ENCODE measurements around the gene DHX8. TPM values are rescaled to one million over a fixed set of nuclear protein-coding genes. Genes with fewer than 3 reads are reported as not detected.

DHX8 gene
- total and polyA plus RNA-seq, 2 donors (not counting 1 experiment from before 2014, with no cell fraction given): 31.2 to 42.3 TPM

DNA sequence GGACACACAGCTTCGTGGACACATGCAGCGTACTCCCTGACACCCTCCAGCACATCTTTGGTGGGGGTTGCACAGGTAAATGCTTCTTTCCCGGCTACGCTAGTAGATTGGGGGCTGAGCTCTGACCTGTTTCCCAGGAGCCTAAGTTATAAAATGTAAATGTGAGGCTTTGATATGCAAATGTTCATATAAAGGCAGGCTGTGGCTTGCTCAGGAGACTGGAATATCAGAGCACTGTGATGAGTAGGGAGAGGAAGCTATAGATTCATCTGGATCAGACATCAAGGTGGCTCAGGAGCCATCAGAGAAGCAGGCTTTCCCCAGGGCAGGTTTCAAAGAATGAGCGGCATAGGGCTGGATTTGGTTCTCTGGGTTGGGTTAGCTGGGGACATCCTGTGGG is 65.7 kb downstream of the DHX8 start:
- no peak for TF ChIP-seq EZH2 (IDR thresholded peaks at IDR 0.05; ENCODE audit: low read length, missing control alignments)
- TF ChIP-seq, protein P1, sequence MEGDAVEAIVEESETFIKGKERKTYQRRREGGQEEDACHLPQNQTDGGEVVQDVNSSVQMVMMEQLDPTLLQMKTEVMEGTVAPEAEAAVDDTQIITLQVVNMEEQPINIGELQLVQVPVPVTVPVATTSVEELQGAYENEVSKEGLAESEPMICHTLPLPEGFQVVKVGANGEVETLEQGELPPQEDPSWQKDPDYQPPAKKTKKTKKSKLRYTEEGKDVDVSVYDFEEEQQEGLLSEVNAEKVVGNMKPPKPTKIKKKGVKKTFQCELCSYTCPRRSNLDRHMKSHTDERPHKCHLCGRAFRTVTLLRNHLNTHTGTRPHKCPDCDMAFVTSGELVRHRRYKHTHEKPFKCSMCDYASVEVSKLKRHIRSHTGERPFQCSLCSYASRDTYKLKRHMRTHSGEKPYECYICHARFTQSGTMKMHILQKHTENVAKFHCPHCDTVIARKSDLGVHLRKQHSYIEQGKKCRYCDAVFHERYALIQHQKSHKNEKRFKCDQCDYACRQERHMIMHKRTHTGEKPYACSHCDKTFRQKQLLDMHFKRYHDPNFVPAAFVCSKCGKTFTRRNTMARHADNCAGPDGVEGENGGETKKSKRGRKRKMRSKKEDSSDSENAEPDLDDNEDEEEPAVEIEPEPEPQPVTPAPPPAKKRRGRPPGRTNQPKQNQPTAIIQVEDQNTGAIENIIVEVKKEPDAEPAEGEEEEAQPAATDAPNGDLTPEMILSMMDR (conservative IDR thresholded peaks at IDR 0.05 in 1 of 2, IDR thresholded peaks at IDR 0.05 in 1 of 2; ENCODE audit: low read depth in 1 of 2, low read length in 2 of 2): no peak
- H4K20me1 ChIP-seq (ENCODE audit: control insufficient read depth, extremely low read depth, insufficient read depth, low read length): no peaks in the 10 kb centered on the region
- H3K9ac ChIP-seq (ENCODE audit: insufficient read depth, low read length): no peak overlapping the region
- no peaks in the 10 kb centered on the region for H3K27me3 ChIP-seq (ENCODE audit: control insufficient read depth, insufficient read depth, low read length)
- H2AFZ ChIP-seq (ENCODE audit: low read length): no peak overlapping the region
- no peaks in the 10 kb centered on the region for H3K79me2 ChIP-seq (ENCODE audit: control insufficient read depth, insufficient read depth, low read length)
- H3K4me3 ChIP-seq (replicated peaks in 1 of 4; ENCODE audit: control extremely low read depth in 1 of 4, insufficient read depth in 1 of 4, low read depth in 3 of 4, low read length in 4 of 4): no peak overlapping the region
- DNase-seq (ENCODE audit: low read depth in 2 of 2): no peak
- no peak overlapping the region for H3K4me2 ChIP-seq (ENCODE audit: extremely low read depth, insufficient read depth, low read length)
- no peaks in the 10 kb centered on the region for H3K9me3 ChIP-seq (ENCODE audit: control insufficient read depth, insufficient read depth, low read depth, low read length)
- H3K4me1 ChIP-seq (ENCODE audit: control insufficient read depth, extremely low read depth, insufficient read depth, low read length): peaks cover 8% of the 10 kb centered on the region
- H3K36me3 ChIP-seq (ENCODE audit: control insufficient read depth, insufficient read depth, low read length): no peaks in the 10 kb centered on the region
- H3K27ac ChIP-seq (ENCODE audit: insufficient read depth, low read length): no peak overlapping the region

DNA sequence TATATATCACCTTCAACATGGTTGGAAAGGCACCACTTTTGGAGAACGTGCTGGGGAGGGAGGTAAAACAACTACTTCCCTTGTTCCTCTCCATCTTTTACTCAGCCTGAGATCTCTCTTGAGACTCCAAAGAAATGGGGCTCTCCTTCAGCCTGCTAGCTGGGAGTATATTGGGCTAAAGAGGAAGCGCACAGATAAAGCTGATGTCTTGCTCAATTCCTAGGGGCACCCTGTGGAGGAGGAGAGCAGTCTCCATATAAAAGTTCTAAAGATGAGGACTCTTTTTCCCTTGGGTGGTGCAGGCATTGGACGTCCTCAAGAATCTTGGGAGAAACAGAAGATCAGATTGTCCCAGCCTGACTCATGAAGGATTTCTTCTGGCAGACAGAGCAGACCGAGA is 67.0 kb downstream of the DHX8 start:
- Histone ChIP-seq H3K4me3 (replicated peaks in 1 of 4; ENCODE audit: control extremely low read depth in 1 of 4, insufficient read depth in 1 of 4, low read depth in 3 of 4, low read length in 4 of 4) (no peak overlapping the region), H2AFZ (ENCODE audit: low read length) (no peak overlapping the region), H3K79me2 (ENCODE audit: control insufficient read depth, insufficient read depth, low read length) (no peaks in the 10 kb centered on the region), H3K27ac (ENCODE audit: insufficient read depth, low read length) (no peak overlapping the region), H3K9ac (ENCODE audit: insufficient read depth, low read length) (no peak overlapping the region), H4K20me1 (ENCODE audit: control insufficient read depth, extremely low read depth, insufficient read depth, low read length) (no peaks in the 10 kb centered on the region), H3K9me3 (ENCODE audit: control insufficient read depth, insufficient read depth, low read depth, low read length) (no peaks in the 10 kb centered on the region), H3K4me1 (ENCODE audit: control insufficient read depth, extremely low read depth, insufficient read depth, low read length) (peaks cover 5% of the 10 kb centered on the region), H3K36me3 (ENCODE audit: control insufficient read depth, insufficient read depth, low read length) (no peaks in the 10 kb centered on the region), H3K27me3 (ENCODE audit: control insufficient read depth, insufficient read depth, low read length) (no peaks in the 10 kb centered on the region), H3K4me2 (ENCODE audit: extremely low read depth, insufficient read depth, low read length) (no peak overlapping the region)
- no peak for DNase-seq (ENCODE audit: low read depth in 2 of 2)
- TF ChIP-seq, protein P1 (conservative IDR thresholded peaks at IDR 0.05 in 1 of 2, IDR thresholded peaks at IDR 0.05 in 1 of 2; ENCODE audit: low read depth in 1 of 2, low read length in 2 of 2): no peak
- TF ChIP-seq EZH2 (IDR thresholded peaks at IDR 0.05; ENCODE audit: low read length, missing control alignments): no peak

DNA sequence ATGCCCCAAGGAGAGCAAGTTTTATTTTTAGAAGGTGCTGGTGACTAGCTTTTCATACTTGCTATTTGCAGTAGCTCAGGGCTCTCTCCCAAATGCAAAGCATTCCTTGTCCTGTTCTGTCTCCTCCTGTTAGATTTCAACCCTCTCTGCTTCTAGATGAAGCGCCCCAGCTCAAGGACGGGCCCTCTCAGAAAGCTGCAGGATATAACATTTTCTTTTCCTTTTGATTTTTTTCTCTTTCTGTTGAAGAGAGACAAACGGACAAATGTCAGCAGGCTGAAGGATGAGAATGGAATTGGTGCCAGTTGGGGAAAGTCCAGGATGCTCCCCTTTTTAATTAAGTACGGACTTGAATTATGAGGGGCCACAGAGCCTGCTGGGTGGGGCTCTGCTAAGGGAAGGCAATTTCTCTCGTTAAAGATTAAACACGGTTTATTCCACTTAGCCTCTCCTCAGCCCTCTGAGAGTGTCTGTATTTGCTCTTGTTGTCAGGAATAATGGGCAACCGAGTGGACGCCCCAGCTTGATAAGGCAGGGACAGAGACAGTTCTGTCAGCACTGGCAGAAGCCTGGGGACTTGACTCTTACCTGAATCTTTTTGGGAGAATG is 68.6 kb downstream of the DHX8 start:
- TF ChIP-seq, protein P1 (conservative IDR thresholded peaks at IDR 0.05 in 1 of 2, IDR thresholded peaks at IDR 0.05 in 1 of 2; ENCODE audit: low read depth in 1 of 2, low read length in 2 of 2): no peak
- TF ChIP-seq EZH2 (IDR thresholded peaks at IDR 0.05; ENCODE audit: low read length, missing control alignments): no peak
- H3K4me2 ChIP-seq (ENCODE audit: extremely low read depth, insufficient read depth, low read length): no peak overlapping the region
- no peak for DNase-seq (ENCODE audit: low read depth in 2 of 2)
- H3K4me1 ChIP-seq (ENCODE audit: control insufficient read depth, extremely low read depth, insufficient read depth, low read length): peaks cover 6% of the 10 kb centered on the region
- no peaks in the 10 kb centered on the region for H4K20me1 ChIP-seq (ENCODE audit: control insufficient read depth, extremely low read depth, insufficient read depth, low read length)
- no peaks in the 10 kb centered on the region for H3K79me2 ChIP-seq (ENCODE audit: control insufficient read depth, insufficient read depth, low read length)
- H2AFZ ChIP-seq (ENCODE audit: low read length): no peak overlapping the region
- H3K4me3 ChIP-seq (replicated peaks in 1 of 4; ENCODE audit: control extremely low read depth in 1 of 4, insufficient read depth in 1 of 4, low read depth in 3 of 4, low read length in 4 of 4): no peak overlapping the region
- no peaks in the 10 kb centered on the region for H3K36me3 ChIP-seq (ENCODE audit: control insufficient read depth, insufficient read depth, low read length)
- no peaks in the 10 kb centered on the region for H3K9me3 ChIP-seq (ENCODE audit: control insufficient read depth, insufficient read depth, low read depth, low read length)
- H3K27me3 ChIP-seq (ENCODE audit: control insufficient read depth, insufficient read depth, low read length): no peaks in the 10 kb centered on the region
- no peak overlapping the region for H3K27ac ChIP-seq (ENCODE audit: insufficient read depth, low read length)
- no peak overlapping the region for H3K9ac ChIP-seq (ENCODE audit: insufficient read depth, low read length)
